ENCODE measurements around the gene TOLLIP.

DNA sequence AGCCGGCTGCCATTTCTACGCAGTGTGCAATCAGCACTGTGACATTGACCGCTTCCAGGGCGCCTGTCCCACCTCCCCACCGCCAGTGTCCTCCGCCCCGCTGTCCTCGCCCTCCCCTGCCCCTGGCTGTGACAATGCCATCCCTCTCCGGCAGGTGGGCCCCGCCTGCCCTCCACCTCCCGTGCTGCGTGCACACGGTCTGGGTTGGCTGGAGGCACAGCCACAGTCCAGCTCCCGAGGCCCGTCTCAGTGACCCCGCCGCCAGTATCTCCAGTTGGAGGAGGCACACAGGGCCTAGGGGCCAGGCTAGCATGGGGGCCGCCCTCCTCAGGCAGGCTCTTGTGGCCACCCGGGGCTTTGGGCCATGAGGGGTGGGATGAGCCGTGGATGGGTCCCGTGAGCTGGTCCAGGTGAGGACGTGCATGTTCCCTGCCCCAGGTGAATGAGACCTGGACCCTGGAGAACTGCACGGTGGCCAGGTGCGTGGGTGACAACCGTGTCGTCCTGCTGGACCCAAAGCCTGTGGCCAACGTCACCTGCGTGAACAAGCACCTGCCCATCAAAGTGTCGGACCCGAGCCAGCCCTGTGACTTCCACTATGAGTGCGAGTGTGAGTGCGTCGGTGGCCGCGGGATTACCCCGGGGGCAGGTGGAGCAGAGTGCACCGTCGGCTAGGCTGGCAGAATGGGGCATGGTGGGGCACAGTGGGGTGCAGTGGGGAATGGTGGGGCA, 56.9 kb downstream of the TOLLIP start:
- TF ChIP-seq POLR2AphosphoS5 (IDR thresholded peaks at IDR 0.05; ENCODE audit: borderline replicate concordance, low read depth, low read length) (no peak), EZH2 (IDR thresholded peaks at IDR 0.05) (no peak)
